Muscle layer of colon (tissue), 2 donors: ENCODE data around the gene SHISA2.

Experiments
- H3K27ac ChIP-seq: one replicate; pipeline ENCODE4 v1.7.0; 2013; ENCODE audit warnings: low read depth, mild to moderate bottlenecking, low read length, moderate library complexity
- H3K27me3 ChIP-seq, 2 donors: one replicate each; pipeline ENCODE4 v1.7.0; 2013; ENCODE audit warnings: low read length in 2 of 2, mild to moderate bottlenecking in 2 of 2; ENCODE audit not compliant: insufficient read depth in 2 of 2, control insufficient read depth in 1 of 2
- H3K36me3 ChIP-seq: one replicate; pipeline ENCODE4 v1.7.0; 2013; ENCODE audit warnings: mild to moderate bottlenecking, low read length; ENCODE audit not compliant: insufficient read depth
- H3K4me1 ChIP-seq: one replicate; pipeline ENCODE4 v1.7.0; 2013; ENCODE audit warnings: mild to moderate bottlenecking, low read length; ENCODE audit not compliant: insufficient read depth
- H3K4me3 ChIP-seq, 2 donors: one replicate each; pipeline ENCODE4 v1.7.0; 2013; ENCODE audit warnings: low read length in 2 of 2, low read depth in 1 of 2, mild to moderate bottlenecking in 1 of 2, moderate library complexity in 1 of 2
- H3K9ac ChIP-seq: one replicate; pipeline ENCODE4 v1.7.0; 2013; ENCODE audit warnings: low read length
- H3K9me3 ChIP-seq: one replicate; pipeline ENCODE4 v1.7.0; 2013; ENCODE audit warnings: mild to moderate bottlenecking, low read length
- donor health status: abdominal sarcoma.
- donor health status: Adenocarcinoma of cecum.

Gene SHISA2

DNA sequence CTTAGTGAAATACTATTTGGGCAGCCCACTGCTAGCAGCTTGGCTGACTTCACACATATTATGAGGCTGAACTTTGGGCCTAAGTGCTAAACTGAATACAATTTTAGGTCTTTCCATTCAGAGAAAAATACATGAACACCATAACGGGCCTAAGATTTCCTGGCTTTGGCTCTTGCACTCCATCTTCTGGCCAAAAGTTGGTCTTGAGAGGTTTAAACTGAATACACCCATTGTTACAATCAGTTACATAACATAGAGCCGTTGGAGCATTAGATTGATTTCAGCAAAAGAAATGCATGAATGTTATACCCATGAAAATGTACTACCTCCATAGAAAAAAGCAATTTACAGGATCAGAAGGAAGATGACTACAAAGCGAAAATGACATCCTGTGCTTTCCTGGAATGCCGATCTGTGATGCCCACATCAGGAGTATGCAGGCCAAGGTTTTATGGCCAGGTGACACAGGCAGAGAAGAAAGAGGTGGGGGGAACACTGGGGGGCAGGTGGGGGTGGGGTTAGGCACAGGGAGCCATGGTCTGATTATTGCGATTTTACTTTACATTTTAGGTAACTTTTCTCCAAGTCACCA lies 11.1 kb upstream of the SHISA2 start:
- Histone ChIP-seq H3K9ac (no peak overlapping the region), H3K4me1 (no peaks in the 10 kb centered on the region), H3K9me3 (no peaks in the 10 kb centered on the region), H3K4me3 (no peak overlapping the region), H3K36me3 (no peaks in the 10 kb centered on the region), H3K27me3 (no peaks in the 10 kb centered on the region), H3K27ac (no peak overlapping the region)

DNA sequence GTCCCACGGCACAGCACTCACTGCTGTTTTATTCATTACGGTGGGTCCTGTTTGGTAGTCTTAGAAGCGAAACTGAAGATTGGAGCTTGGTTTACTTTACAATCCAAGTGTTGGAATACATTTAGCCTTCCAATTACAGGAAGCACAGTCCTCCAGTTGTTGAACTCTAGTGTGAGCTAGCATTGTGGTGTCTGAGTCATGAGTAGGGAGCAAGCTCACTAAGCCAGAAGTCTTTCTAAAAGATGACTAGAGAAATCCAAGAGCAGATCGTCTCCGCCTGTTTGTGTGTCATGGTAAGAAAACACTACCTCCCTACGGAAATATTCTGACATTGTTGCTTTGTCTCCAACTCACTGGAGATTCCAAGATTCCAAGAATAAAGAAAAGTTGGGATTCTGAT lies 10.1 kb upstream of the SHISA2 start:
- Histone ChIP-seq H3K4me3 (no peak overlapping the region), H3K27me3 (no peaks in the 10 kb centered on the region), H3K27ac (no peak overlapping the region), H3K36me3 (no peaks in the 10 kb centered on the region), H3K4me1 (no peaks in the 10 kb centered on the region), H3K9me3 (no peaks in the 10 kb centered on the region), H3K9ac (no peak overlapping the region)

DNA sequence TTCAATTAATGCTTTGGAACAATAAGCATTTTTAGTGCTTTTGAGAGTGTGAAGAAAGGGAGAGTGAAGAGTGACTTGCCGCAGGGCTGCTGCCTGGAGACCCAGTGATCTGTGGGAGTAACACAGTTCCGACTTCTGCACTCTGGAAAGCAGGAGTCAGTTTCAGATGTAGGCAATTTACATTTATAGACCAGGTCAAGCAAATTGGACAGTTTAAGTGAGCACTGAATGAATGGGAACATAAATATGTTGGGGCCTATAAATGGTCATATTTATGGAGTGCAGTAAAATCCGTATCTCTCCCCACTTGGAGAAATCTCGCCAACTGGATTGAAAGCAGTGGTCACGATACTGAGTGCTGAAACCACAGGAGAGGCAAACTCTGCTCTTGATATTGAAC lies 9.4 kb upstream of the SHISA2 start:
- H3K9me3 ChIP-seq = no peaks in the 10 kb centered on the region
- H3K4me3 ChIP-seq = no peak overlapping the region
- no peaks in the 10 kb centered on the region for H3K27me3 ChIP-seq
- no peak overlapping the region for H3K9ac ChIP-seq
- H3K36me3 ChIP-seq = no peaks in the 10 kb centered on the region
- no peaks in the 10 kb centered on the region for H3K4me1 ChIP-seq
- no peak overlapping the region for H3K27ac ChIP-seq

- no peak overlapping the region for H3K4me3 ChIP-seq
- H3K4me1 ChIP-seq = no peaks in the 10 kb centered on the region
- H3K27me3 ChIP-seq = no peaks in the 10 kb centered on the region
- H3K9ac ChIP-seq = no peak overlapping the region
- H3K27ac ChIP-seq = no peak overlapping the region
- H3K36me3 ChIP-seq = no peaks in the 10 kb centered on the region
- H3K9me3 ChIP-seq = no peaks in the 10 kb centered on the region
Observed at GRCh38 chr13:26060357-26060756, 8.5 kb upstream of the SHISA2 start.

- Histone ChIP-seq H3K4me3 (no peak overlapping the region), H3K36me3 (no peaks in the 10 kb centered on the region), H3K9me3 (no peaks in the 10 kb centered on the region), H3K4me1 (no peaks in the 10 kb centered on the region), H3K9ac (no peak overlapping the region), H3K27ac (no peak overlapping the region), H3K27me3 (no peaks in the 10 kb centered on the region)
Observed at GRCh38 chr13:26058704-26059103, 6.9 kb upstream of the SHISA2 start.

DNA sequence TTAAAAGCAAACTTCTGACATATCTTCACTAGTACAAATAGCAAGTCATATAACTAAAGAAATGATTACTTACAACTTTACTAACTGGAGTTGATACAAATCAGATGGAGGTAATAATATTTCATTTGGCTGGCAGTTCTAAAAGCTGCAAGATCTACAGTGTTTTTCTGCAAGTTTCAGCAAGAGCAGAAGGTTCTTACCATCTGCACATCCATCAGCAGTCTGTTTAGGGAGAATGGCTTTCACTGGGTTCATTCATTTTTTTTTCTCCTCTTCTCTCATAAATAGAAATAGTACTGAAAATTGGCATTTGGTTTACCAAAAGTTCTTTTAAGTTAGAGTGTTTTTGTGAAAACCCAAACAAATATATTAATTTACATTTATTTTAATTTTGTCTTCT lies 3.1 kb upstream of the SHISA2 start:
- Histone ChIP-seq H3K9me3 (no peaks in the 10 kb centered on the region), H3K27ac (no peak overlapping the region), H3K4me3 (no peak overlapping the region), H3K4me1 (no peaks in the 10 kb centered on the region), H3K9ac (no peak overlapping the region), H3K36me3 (no peaks in the 10 kb centered on the region), H3K27me3 (peaks cover 6 to 26% of the 10 kb centered on the region in 2 donors)

GRCh38 chr13:26053418-26053980 lies 1.7 kb upstream of the SHISA2 start:
- Histone ChIP-seq H3K4me3 (no peak overlapping the region), H3K9me3 (no peaks in the 10 kb centered on the region), H3K27me3 (peaks cover 20 to 40% of the 10 kb centered on the region in 2 donors), H3K9ac (no peak overlapping the region), H3K27ac (no peak overlapping the region), H3K4me1 (no peaks in the 10 kb centered on the region), H3K36me3 (no peaks in the 10 kb centered on the region)

DNA sequence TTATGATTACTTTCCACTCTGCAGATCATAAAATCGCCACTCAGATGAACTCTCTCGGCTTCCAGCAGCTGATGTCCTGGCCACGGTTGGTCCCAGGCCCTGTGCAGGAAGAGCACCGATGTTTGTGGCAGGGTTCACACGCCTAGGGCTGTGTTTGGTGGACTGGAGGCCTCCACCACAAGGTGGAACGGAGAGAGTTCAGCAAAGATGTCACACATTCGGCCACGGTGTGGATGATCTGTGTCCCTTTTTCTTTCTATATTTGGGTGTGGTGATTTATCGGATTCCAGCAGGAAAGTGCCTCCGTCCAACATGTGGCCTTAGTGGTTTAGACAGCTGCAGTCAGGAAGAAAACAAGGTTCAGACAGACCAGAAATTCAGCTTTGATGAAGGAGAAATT lies 521 bp upstream of the SHISA2 start:
- H3K36me3 ChIP-seq = no peaks in the 10 kb centered on the region
- no peak overlapping the region for H3K27ac ChIP-seq
- no peaks in the 10 kb centered on the region for H3K9me3 ChIP-seq
- peak overlapping the region; percentile 30 to 49 for H3K4me3 ChIP-seq
- no peaks in the 10 kb centered on the region for H3K4me1 ChIP-seq
- peaks cover 23 to 47% of the 10 kb centered on the region in 2 donors for H3K27me3 ChIP-seq
- H3K9ac ChIP-seq = no peak overlapping the region

GRCh38 chr13:26051231-26051656 lies 572 bp downstream of the SHISA2 start:
- Histone ChIP-seq H3K27me3 (peaks cover 23 to 57% of the 10 kb centered on the region in 2 donors), H3K9ac (no peak overlapping the region), H3K36me3 (no peaks in the 10 kb centered on the region), H3K27ac (no peak overlapping the region), H3K4me1 (no peaks in the 10 kb centered on the region), H3K9me3 (no peaks in the 10 kb centered on the region), H3K4me3 (peak overlapping the region in 1 of 2 donors; percentile 30)

GRCh38 chr13:26050568-26051230 lies 1.1 kb downstream of the SHISA2 start:
- Histone ChIP-seq H3K9me3 (no peaks in the 10 kb centered on the region), H3K36me3 (no peaks in the 10 kb centered on the region), H3K4me3 (no peak overlapping the region), H3K27ac (no peak overlapping the region), H3K27me3 (peaks cover 23 to 57% of the 10 kb centered on the region in 2 donors), H3K4me1 (no peaks in the 10 kb centered on the region), H3K9ac (no peak overlapping the region)

DNA sequence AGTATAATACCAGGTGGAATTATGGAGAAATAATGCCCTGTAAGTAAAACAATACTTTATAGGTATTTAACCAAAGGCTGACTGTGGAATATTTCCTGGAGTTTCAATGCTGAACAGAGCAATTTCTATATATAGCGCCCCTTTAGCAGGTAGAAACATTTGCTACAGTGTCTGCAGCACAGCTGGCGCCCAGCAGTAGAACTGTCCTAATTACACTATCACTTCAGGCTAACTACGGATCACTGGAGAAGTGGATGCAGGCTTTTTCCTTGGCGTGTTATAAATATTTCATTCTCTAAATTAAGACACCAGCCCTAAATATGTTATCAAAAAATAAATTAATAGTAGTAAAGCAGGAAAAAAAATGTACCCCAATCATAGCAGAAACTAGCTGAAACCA lies 3.1 kb downstream of the SHISA2 start:
- Histone ChIP-seq H3K27ac (no peak overlapping the region), H3K9me3 (no peaks in the 10 kb centered on the region), H3K4me1 (no peaks in the 10 kb centered on the region), H3K27me3 (peaks cover 23 to 57% of the 10 kb centered on the region in 2 donors), H3K4me3 (no peak overlapping the region), H3K36me3 (no peaks in the 10 kb centered on the region), H3K9ac (no peak overlapping the region)

DNA sequence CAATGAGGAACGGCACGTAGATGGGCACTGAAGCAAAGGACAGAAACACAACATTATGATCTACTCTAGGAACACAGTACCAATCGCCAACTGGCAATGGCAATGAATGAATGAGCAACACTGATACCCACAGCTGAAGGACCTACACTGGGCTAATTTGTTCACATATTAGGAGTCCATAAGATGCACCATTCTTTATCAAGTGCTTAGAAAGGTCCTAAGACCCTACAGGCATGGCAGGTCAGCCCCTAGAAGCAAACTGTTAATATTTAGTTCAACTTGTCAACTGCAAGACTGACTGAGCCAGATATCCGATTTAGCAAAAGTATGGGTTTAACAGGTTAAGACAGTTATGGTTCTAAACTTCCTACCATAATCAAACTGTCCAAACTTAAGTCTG lies 4.8 kb downstream of the SHISA2 start:
- no peak overlapping the region for H3K27ac ChIP-seq

More for the DNA sequence above, 4.8 kb downstream of the SHISA2 start:
- Histone ChIP-seq H3K9me3 (no peaks in the 10 kb centered on the region), H3K4me1 (no peaks in the 10 kb centered on the region), H3K36me3 (no peaks in the 10 kb centered on the region), H3K4me3 (no peak overlapping the region), H3K9ac (no peak overlapping the region), H3K27me3 (peaks cover 23 to 53% of the 10 kb centered on the region in 2 donors)
